ENCODE results near the gene SPATA13.

Gene SPATA13

GRCh38 chr13:24264976-24265375, 104.5 kb downstream of the SPATA13 start:
- DNase-seq, result peak; percentile 43 to 68 (median 57)

- no peak for DNase-seq
Measured at GRCh38 chr13:24265453-24265852, 104.9 kb downstream of the SPATA13 start.

- no peak for DNase-seq
Measured at GRCh38 chr13:24267274-24267673, 106.8 kb downstream of the SPATA13 start.

GRCh38 chr13:24267801-24268200, 107.3 kb downstream of the SPATA13 start:
- no peak for DNase-seq

- DNase-seq, result no peak
Measured at GRCh38 chr13:24269821-24270220, 109.3 kb downstream of the SPATA13 start.

- peak in 2 of 4 experiments; percentile 26 to 30 for DNase-seq
Measured at GRCh38 chr13:24270639-24271141, 110.2 kb downstream of the SPATA13 start.

GRCh38 chr13:24271231-24271600, 110.7 kb downstream of the SPATA13 start:
- DNase-seq, result no peak

- peak in 3 of 4 experiments; percentile 21 to 42 (median 38) for DNase-seq
Measured at GRCh38 chr13:24271601-24272451, 111.3 kb downstream of the SPATA13 start.

- no peak for DNase-seq
Measured at GRCh38 chr13:24272452-24273161, 112.1 kb downstream of the SPATA13 start.

GRCh38 chr13:24273926-24274325, 113.4 kb downstream of the SPATA13 start:
- DNase-seq, result no peak

- DNase-seq, result peak in 2 of 4 experiments; percentile 9 to 44
Measured at GRCh38 chr13:24274452-24275021, 114.0 kb downstream of the SPATA13 start.

GRCh38 chr13:24275041-24275440, 114.5 kb downstream of the SPATA13 start:
- no peak for DNase-seq

- DNase-seq, result no peak
Measured at GRCh38 chr13:24276306-24276705, 115.8 kb downstream of the SPATA13 start.

GRCh38 chr13:24276861-24277260, 116.3 kb downstream of the SPATA13 start:
- no peak for DNase-seq

- DNase-seq, result no peak
Measured at GRCh38 chr13:24277761-24278160, 117.2 kb downstream of the SPATA13 start.

- no peak for DNase-seq
Measured at GRCh38 chr13:24279327-24280110, 119.0 kb downstream of the SPATA13 start.

- DNase-seq, result no peak
Measured at GRCh38 chr13:24280720-24281119, 120.2 kb downstream of the SPATA13 start.

- DNase-seq, result no peak
Measured at GRCh38 chr13:24281188-24282008, 120.9 kb downstream of the SPATA13 start.

- DNase-seq, result no peak
Measured at GRCh38 chr13:24282256-24282655, 121.7 kb downstream of the SPATA13 start.

GRCh38 chr13:24284889-24285565, 124.5 kb downstream of the SPATA13 start:
- no peak for DNase-seq

- DNase-seq, result no peak
Measured at GRCh38 chr13:24286624-24287023, 126.1 kb downstream of the SPATA13 start.

Data from activated CD4-positive, CD25-positive, alpha-beta regulatory T cell (primary cell).